ENCODE data around the gene C12orf75.
"Not testable (repeated sequence)": the region's sequence is repeated elsewhere in the genome, so short reads cannot be mapped to it uniquely, and the experiment has no call there.

Gene C12orf75

DNA sequence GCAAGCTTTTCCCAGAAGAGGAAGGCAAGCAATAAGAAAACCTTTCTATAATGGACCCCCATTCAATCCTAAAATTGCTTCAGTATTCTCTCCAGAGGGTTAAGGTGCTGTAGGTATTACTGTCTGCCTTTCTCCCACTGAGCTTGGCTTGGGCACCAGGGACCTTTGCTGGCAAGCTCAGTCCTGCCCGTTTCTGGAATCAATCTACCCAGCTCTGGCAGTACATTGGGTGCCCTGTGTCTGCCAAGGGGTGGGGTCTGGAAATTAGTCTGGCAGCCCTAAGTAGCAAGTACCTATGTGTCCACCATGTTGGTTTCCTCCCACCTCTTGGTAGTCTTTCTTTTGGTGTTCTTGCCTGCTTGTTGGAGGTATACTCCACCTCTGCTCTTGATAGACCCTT lies 72.6 kb downstream of the C12orf75 start:
- no peak overlapping the region for H3K27ac ChIP-seq
- TF ChIP-seq, protein P1, sequence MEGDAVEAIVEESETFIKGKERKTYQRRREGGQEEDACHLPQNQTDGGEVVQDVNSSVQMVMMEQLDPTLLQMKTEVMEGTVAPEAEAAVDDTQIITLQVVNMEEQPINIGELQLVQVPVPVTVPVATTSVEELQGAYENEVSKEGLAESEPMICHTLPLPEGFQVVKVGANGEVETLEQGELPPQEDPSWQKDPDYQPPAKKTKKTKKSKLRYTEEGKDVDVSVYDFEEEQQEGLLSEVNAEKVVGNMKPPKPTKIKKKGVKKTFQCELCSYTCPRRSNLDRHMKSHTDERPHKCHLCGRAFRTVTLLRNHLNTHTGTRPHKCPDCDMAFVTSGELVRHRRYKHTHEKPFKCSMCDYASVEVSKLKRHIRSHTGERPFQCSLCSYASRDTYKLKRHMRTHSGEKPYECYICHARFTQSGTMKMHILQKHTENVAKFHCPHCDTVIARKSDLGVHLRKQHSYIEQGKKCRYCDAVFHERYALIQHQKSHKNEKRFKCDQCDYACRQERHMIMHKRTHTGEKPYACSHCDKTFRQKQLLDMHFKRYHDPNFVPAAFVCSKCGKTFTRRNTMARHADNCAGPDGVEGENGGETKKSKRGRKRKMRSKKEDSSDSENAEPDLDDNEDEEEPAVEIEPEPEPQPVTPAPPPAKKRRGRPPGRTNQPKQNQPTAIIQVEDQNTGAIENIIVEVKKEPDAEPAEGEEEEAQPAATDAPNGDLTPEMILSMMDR (conservative IDR thresholded peaks at IDR 0.05) = no peak
- TF ChIP-seq ZFX (IDR thresholded peaks at IDR 0.05) = no peak

DNA sequence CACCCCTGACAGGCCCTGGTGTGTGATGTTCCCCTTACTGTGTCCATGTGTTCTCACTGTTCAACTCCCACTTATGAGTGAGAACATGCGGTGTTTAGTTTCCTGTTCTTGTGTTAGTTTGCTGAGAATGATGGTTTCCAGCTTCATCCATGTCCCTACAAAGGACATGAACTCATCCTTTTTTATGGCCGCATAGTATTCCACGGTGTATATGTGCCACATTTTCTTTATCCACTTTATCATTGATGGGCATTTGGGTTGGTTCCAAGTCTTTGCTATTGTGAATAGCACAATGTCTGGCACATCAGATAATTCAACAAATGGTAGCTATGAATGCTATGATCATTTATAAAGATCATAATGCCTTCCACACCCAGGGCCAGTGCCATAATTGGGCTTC lies 73.6 kb downstream of the C12orf75 start:
- H3K27ac ChIP-seq = not testable (repeated sequence)

DNA sequence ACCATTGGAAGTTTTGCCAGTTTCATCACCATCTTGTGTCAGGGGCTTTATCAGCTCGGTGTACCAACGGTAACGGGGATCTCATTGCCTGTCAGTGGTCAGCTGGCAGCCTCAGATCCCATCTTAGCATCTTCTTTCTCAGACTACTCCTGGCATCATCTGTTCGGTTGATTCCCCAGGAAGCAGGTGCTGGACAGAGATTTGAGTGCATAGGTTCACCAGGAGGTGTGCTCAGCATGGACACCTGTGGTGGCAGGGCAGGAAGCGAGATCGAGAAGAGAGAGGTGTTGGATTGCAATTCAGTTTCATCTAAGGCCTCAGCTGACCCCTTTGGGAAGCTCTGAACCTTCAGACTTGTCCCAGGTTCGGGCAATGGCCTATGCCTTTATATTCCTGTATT lies 76.0 kb downstream of the C12orf75 start:
- TF ChIP-seq, protein P1 (conservative IDR thresholded peaks at IDR 0.05) = no peak
- no peak for TF ChIP-seq ZFX (IDR thresholded peaks at IDR 0.05)

DNA sequence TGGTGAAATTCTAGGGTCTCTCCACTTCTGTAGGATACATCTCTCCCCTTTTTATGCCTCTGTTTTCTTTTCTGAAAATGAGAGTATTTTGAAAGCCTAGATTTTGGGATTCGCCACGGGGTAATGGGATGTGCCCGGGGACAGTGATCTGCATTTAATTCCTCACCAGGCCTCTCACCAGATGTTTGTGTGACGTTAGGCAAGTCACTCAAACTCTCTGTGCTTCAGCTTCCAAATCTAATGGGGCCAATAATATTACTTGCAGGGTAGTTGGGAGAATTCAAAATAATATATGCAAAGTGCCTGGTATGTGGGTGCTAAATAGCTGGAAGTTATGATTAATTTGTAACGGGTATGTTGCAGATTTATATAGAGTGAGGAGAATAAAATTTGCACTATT lies 78.8 kb downstream of the C12orf75 start:
- no peak overlapping the region for H3K27ac ChIP-seq
- TF ChIP-seq ZFX (IDR thresholded peaks at IDR 0.05) = no peak
- TF ChIP-seq, protein P1 (conservative IDR thresholded peaks at IDR 0.05) = no peak

More for the DNA sequence above, 76.0 kb downstream of the C12orf75 start:
- H3K27ac ChIP-seq = no peak overlapping the region

DNA sequence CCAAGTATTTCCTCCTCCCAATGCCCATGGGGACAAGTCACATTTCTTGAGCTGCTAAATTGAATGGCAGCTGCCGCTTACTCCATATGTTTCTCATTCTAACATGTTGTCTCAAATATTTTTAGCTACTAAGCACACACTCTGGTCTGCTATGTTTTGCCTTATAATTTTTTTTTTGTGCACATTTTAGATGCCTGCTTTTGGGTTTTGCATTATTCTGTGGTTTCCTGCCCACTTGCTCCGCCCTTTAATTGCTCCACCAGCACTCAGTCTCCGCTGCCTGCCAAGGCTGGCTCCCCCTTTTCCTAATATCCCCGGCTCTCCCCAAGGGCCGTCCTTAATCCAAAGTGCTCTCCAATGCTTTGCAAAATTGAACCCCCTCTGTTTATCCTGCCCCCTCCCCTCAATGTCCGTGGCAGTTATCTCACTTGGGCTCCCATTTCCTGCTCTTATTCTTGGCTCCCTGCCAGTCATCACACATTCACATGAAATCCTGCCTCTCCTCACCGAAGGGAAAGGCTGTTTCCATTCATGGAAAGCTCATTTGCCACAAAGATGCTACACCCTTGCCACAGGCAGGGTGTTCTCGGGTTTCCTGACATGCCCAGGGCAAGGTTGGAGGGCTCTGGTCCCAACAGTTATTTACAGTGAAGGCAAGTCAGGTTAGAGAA lies 79.4 kb downstream of the C12orf75 start:
- no peak overlapping the region for H3K27ac ChIP-seq
- TF ChIP-seq, protein P1 (conservative IDR thresholded peaks at IDR 0.05) = no peak
- no peak for TF ChIP-seq ZFX (IDR thresholded peaks at IDR 0.05)

DNA sequence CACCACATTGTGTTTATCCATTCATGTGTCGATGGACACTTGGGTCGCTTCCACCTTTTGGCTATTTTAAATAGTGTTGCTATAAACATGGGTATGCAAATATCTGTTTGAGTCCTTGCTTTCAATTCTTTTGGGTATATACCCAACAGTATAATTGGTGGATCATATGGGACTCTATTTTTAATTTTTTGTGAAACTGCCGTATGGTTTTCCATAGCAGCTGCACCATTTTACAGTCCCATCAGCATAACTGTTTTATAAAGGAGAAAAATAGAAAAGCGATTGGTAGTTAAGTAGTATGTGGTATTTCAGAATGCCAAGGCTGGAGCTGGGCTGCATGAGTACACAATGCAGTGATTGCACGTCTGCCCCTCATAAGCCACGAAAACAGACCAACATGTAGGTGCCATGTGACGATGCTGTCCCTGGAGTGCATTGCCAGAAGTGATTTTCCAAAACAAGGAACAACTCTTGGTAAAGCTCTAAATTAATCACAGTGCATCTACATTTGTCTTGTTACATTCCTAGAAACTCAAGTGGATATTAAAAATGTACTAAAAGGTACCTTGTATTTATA lies 83.5 kb downstream of the C12orf75 start:
- no peak overlapping the region for H3K27ac ChIP-seq
- TF ChIP-seq, protein P1 (conservative IDR thresholded peaks at IDR 0.05) = no peak
- no peak for TF ChIP-seq ZFX (IDR thresholded peaks at IDR 0.05)

DNA sequence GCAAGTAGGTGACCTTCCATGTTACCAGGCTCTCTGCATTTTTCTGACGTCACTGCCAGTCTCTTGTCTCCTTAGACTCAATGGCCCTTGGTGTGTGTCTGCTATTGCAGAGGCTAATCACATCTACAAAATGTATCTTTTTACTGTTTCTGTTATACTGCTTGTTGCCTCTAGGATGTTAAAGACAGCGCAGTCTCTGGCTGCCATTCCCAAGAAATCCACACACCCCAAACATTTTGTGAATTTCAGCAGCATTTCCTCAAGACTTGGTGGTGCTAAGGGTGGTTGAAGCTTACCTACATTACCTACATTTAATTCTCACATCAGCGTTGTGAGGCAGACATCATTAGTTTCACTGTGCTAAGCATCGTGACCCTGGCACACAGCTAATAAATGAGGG lies 87.2 kb downstream of the C12orf75 start:
- TF ChIP-seq, protein P1 (conservative IDR thresholded peaks at IDR 0.05) = no peak
- no peak for TF ChIP-seq ZFX (IDR thresholded peaks at IDR 0.05)
- H3K27ac ChIP-seq = no peak overlapping the region

DNA sequence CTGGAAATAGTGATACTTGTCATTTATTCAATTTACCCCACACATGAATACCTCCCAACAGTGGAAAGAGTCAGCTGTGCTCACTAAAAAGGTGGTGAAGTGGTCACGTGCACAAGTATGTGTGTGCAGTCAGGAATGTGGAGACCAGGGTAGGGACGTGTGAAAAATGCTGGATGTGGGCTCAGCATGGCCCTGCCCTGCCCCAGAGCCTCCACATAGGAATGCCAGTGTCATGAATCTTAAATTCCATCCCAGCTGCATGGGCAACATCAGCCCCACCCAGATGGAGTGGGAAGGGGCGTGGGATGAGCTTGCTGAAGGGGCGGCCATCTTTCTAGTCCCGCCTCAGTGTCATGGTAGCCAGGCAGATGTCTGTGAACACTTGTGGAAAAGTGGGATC lies 87.7 kb downstream of the C12orf75 start:
- H3K27ac ChIP-seq = no peak overlapping the region
- TF ChIP-seq ZFX (IDR thresholded peaks at IDR 0.05) = no peak
- TF ChIP-seq, protein P1 (conservative IDR thresholded peaks at IDR 0.05) = no peak
